ENCODE results near the gene UPP2. TPM values are rescaled to one million over a fixed set of nuclear protein-coding genes. Genes with fewer than 3 reads are reported as not detected.

Gene UPP2
- total and polyA plus RNA-seq, 2 of the 13 experiments (the other 11 are each of a cell fraction or from before 2014, with no cell fraction given) = 0.07 to 0.28 TPM

GRCh38 chr2:158079672-158080071 is 22.0 kb upstream of the UPP2 start (continued):
- TF ChIP-seq GFI1 (CRISPR knock-in tag; IDR thresholded peaks at IDR 0.05; ENCODE audit: borderline replicate concordance) (peak; percentile 74; the same call in 1 of the 2 replicates), ZNF44 (CRISPR knock-in tag; IDR thresholded peaks at IDR 0.05) (no peak), DNMT3B (CRISPR knock-in tag; conservative IDR thresholded peaks at IDR 0.05) (no peak), ZNF549 (CRISPR knock-in tag; IDR thresholded peaks at IDR 0.05) (no peak), RELA (CRISPR knock-in tag; IDR thresholded peaks at IDR 0.05) (peak; percentile 84), ISL2 (CRISPR knock-in tag; IDR thresholded peaks at IDR 0.05) (peak; percentile 84), ZNF766 (CRISPR knock-in tag; IDR thresholded peaks at IDR 0.05; ENCODE audit: borderline replicate concordance) (no peak), ZNF512 (CRISPR knock-in tag; IDR thresholded peaks at IDR 0.05) (no peak), FOXK1 (CRISPR knock-in tag; IDR thresholded peaks at IDR 0.05; ENCODE audit: borderline replicate concordance, low read depth) (peak; percentile 23; the same call in 1 of the 2 replicates), HNRNPK (IDR thresholded peaks at IDR 0.05; ENCODE audit: low read depth, low read length, poor library complexity, severe bottlenecking) (no peak), PHF5A (CRISPR knock-in tag; IDR thresholded peaks at IDR 0.05; ENCODE audit: low read depth, unreplicated experiment) (peak; percentile 89), ZNF704 (CRISPR knock-in tag; IDR thresholded peaks at IDR 0.05; ENCODE audit: borderline replicate concordance) (no peak), ZNF800 (CRISPR knock-in tag; IDR thresholded peaks at IDR 0.05) (no peak), PRDM10 (CRISPR knock-in tag; IDR thresholded peaks at IDR 0.05; ENCODE audit: low read depth) (0 out of 2 replicates have a peak, but pooled peaks have one; percentile 51), ARNT (IDR thresholded peaks at IDR 0.05) (no peak), PBX3 (CRISPR knock-in tag; IDR thresholded peaks at IDR 0.05; ENCODE audit: borderline replicate concordance) (no peak), SMC3 (IDR thresholded peaks at IDR 0.05; ENCODE audit: low read length) (peak; percentile 14; the same call in 1 of the 2 replicates), KLF9 (CRISPR knock-in tag; IDR thresholded peaks at IDR 0.05; ENCODE audit: low read depth) (0 out of 2 replicates have a peak, but pooled peaks have one; percentile 47), ELF1 (CRISPR knock-in tag; IDR thresholded peaks at IDR 0.05) (peak; percentile 22; the same call in 1 of the 2 replicates), ZNF564 (CRISPR knock-in tag; IDR thresholded peaks at IDR 0.05) (no peak), MED13 (CRISPR knock-in tag; IDR thresholded peaks at IDR 0.05) (no peak), ZNF234 (CRISPR knock-in tag; conservative IDR thresholded peaks at IDR 0.05) (no peak)
